IMR-90 (cell line): ENCODE measurements around the gene HACD4. TPM values are rescaled to one million over a fixed set of nuclear protein-coding genes. Genes with fewer than 3 reads are reported as not detected.

Experiments used
- ATAC-seq: fragments of 200-7000 bp; cut with Tn5 transposase; 2 replicates; pipeline ENCODE4 v1.9.1; 2020; ENCODE audit warnings: low read depth, mild to moderate bottlenecking, moderate library complexity
- BruUV-seq: library from RNA; stranded (reverse); fragments of 400-500 nt; replicated peaks from 2 replicates; lab custom pipeline; 2021; lab: Mats Ljungman, UMichigan
- CTCF ChIA-PET: fragments of 300-600 bp; formaldehyde crosslinking; extraction: SDS; loops from one replicate; lab custom pipeline; 2021; ENCODE audit warnings: antibody characterized with exemption; lab: Yijun Ruan, JAX
- POLR2A ChIA-PET: fragments of 300-600 bp; sonication (Branson Sonifier 250); formaldehyde crosslinking; loops from one replicate; lab custom pipeline; 2022; ENCODE audit warnings: antibody characterized with exemption; ENCODE audit not compliant: unreplicated experiment; lab: Charles Lee
- DNase-seq: peaks from one replicate; pipeline ENCODE4 v3.0.0; 2013
- H2AFZ ChIP-seq: replicated peaks from 2 replicates; pipeline ENCODE3; 2013; ENCODE audit warnings: low read length, mild to moderate bottlenecking; ENCODE audit not compliant: poor library complexity
- H2AK5ac ChIP-seq: 2 replicates; pipeline ENCODE4 v1.6.1; 2013; ENCODE audit warnings: low read depth, low read length, inconsistent platforms
- H2AK9ac ChIP-seq: replicated peaks from 2 replicates; pipeline ENCODE3; 2013; ENCODE audit warnings: mild to moderate bottlenecking, low read depth, low read length, moderate library complexity; ENCODE audit not compliant: poor library complexity
- H2BK120ac ChIP-seq: 2 replicates; pipeline ENCODE4 v1.6.1; 2013; ENCODE audit warnings: low read depth, low read length, inconsistent platforms
- H2BK15ac ChIP-seq: 3 replicates; pipeline ENCODE4 v1.6.1; 2013; ENCODE audit warnings: low read depth, low read length, inconsistent platforms
- H2BK20ac ChIP-seq: 2 replicates; pipeline ENCODE4 v1.6.1; 2013; ENCODE audit warnings: low read depth, mild to moderate bottlenecking, inconsistent platforms, low read length, moderate library complexity
- H2BK5ac ChIP-seq: 2 replicates; pipeline ENCODE4 v1.6.1; 2013; ENCODE audit warnings: mild to moderate bottlenecking, low read depth, low read length, inconsistent platforms; ENCODE audit not compliant: poor library complexity, severe bottlenecking
- H3K14ac ChIP-seq: replicated peaks from 2 replicates; pipeline ENCODE4 v1.6.1; 2013; ENCODE audit warnings: low read depth, low read length, inconsistent platforms
- H3K18ac ChIP-seq: 2 replicates; pipeline ENCODE4 v1.6.1; 2013; ENCODE audit warnings: low read depth, low read length, control low read depth
- H3K23ac ChIP-seq: 2 replicates; pipeline ENCODE4 v1.6.1; 2013; ENCODE audit warnings: low read depth, low read length, inconsistent platforms
- H3K27ac ChIP-seq: 2 replicates; pipeline ENCODE4 v1.5.1; 2013; ENCODE audit warnings: mild to moderate bottlenecking, control low read depth, low read length; ENCODE audit not compliant: insufficient read depth
- H3K27me3 ChIP-seq: 2 replicates; pipeline ENCODE4 v1.6.1; 2013; ENCODE audit warnings: low read length; ENCODE audit not compliant: control insufficient read depth, insufficient read depth
- H3K36me3 ChIP-seq: 2 replicates; pipeline ENCODE4 v1.6.1; 2013; ENCODE audit warnings: low read length, mixed read lengths; ENCODE audit not compliant: control insufficient read depth, insufficient read depth
- H3K4ac ChIP-seq: 2 replicates; pipeline ENCODE4 v1.6.1; 2013; ENCODE audit warnings: low read depth, low read length, inconsistent platforms
- H3K4me1 ChIP-seq: 2 replicates; pipeline ENCODE4 v1.6.1; 2013; ENCODE audit warnings: low read length, mixed read lengths; ENCODE audit not compliant: control insufficient read depth, insufficient read depth
- H3K4me2 ChIP-seq: 2 replicates; pipeline ENCODE4 v1.6.1; 2013; ENCODE audit warnings: low read depth, mild to moderate bottlenecking, control low read depth, low read length, moderate library complexity
- H3K4me3 ChIP-seq: 2 replicates; pipeline ENCODE4 v1.5.1; 2013; ENCODE audit warnings: low read depth, mild to moderate bottlenecking, control low read depth, low read length, moderate library complexity; ENCODE audit not compliant: insufficient read depth
- H3K56ac ChIP-seq: 2 replicates; pipeline ENCODE4 v1.6.1; 2013; ENCODE audit warnings: low read length, inconsistent platforms; ENCODE audit not compliant: insufficient read depth; ENCODE audit errors: extremely low read depth
- H3K79me1 ChIP-seq, 2 experiments: 2 replicates each; pipeline ENCODE4 v1.6.1; 2013; ENCODE audit warnings: low read length in 2 of 2, inconsistent platforms in 1 of 2, low read depth in 1 of 2
- H3K9ac ChIP-seq: 2 replicates; pipeline ENCODE4 v1.6.1; 2013; ENCODE audit warnings: low read depth, low read length, control low read depth
- H3K9me1 ChIP-seq: 2 replicates; pipeline ENCODE4 v1.6.1; 2013; ENCODE audit warnings: low read length, inconsistent platforms; ENCODE audit not compliant: insufficient read depth
- H3K9me3 ChIP-seq: 2 replicates; pipeline ENCODE4 v1.6.1; 2013; ENCODE audit warnings: low read length; ENCODE audit not compliant: control insufficient read depth, insufficient read depth
- H4K20me1 ChIP-seq: 2 replicates; pipeline ENCODE4 v1.6.1; 2013; ENCODE audit warnings: low read length, inconsistent platforms; ENCODE audit not compliant: insufficient read depth
- H4K5ac ChIP-seq: 2 replicates; pipeline ENCODE4 v1.6.1; 2013; ENCODE audit warnings: mild to moderate bottlenecking, low read depth, low read length, control low read depth
- H4K8ac ChIP-seq, 2 experiments: 2 replicates each; pipeline ENCODE4 v1.6.1; 2013; ENCODE audit warnings: low read depth in 2 of 2, low read length in 2 of 2, control low read depth in 1 of 2, inconsistent platforms in 1 of 2
- H4K91ac ChIP-seq: 2 replicates; pipeline ENCODE4 v1.6.1; 2013; ENCODE audit warnings: low read depth, low read length, inconsistent platforms; ENCODE audit not compliant: insufficient read depth
- RCOR1 ChIP-seq: IDR thresholded peaks from 2 replicates; pipeline ENCODE4 v1.6.1; 2012; ENCODE audit warnings: mild to moderate bottlenecking, low read length, improper control_type of control experiment; ENCODE audit not compliant: insufficient replicate concordance
- WGBS, 2 experiments: methylation state at CpG; one replicate each; pipeline versions ENCODE4 v1.1.5 to v1.1.7; 2013; ENCODE audit warnings: missing lambda C conversion rate in 2 of 2; ENCODE audit not compliant: insufficient read length in 1 of 2; ENCODE audit errors: extremely low coverage in 2 of 2; 5-methylcytosine and 5-hydroxymethylcytosine counted together
- dilution Hi-C: fragments of 300-500 bp; cut with HindIII; formaldehyde crosslinking; loops from one replicate; pipeline ENCODE4 v1.14.3; 2018; ENCODE audit warnings: low sequenced_read_pairs; ENCODE audit not compliant: unreplicated experiment
- in situ Hi-C: fragments of 300-500 bp; cut with MboI; formaldehyde crosslinking; loops from 3 replicates; pipeline ENCODE4 v1.14.3; 2019; ENCODE audit warnings: low sequenced_read_pairs, inconsistent platforms, mixed read lengths
- intact Hi-C: fragments of 100-400 bp; cut with micrococcal nuclease; formaldehyde crosslinking; loops from 2 replicates; pipeline ENCODE4 v1.10.0; 2022
- polyA plus RNA-seq, 3 experiments: library from polyadenylated mRNA; depleted of rRNA; stranded (reverse); fragments of >200 nt; gene quantifications; 2 replicates each; pipeline ENCODE4 v1.2.3, GENCODE V29; 2012; ENCODE audit warnings: low replicate concordance in 1 of 3
- total RNA-seq: library from RNA; depleted of rRNA; stranded (reverse); fragments of >200 nt; gene quantifications from 2 replicates; pipeline ENCODE4 v1.2.3, GENCODE V29; 2012

HACD4 gene
- total and polyA plus RNA-seq, 2 of the 4 experiments (the other 2 are of a cell fraction), result 1.9 to 2.2 TPM

DNA sequence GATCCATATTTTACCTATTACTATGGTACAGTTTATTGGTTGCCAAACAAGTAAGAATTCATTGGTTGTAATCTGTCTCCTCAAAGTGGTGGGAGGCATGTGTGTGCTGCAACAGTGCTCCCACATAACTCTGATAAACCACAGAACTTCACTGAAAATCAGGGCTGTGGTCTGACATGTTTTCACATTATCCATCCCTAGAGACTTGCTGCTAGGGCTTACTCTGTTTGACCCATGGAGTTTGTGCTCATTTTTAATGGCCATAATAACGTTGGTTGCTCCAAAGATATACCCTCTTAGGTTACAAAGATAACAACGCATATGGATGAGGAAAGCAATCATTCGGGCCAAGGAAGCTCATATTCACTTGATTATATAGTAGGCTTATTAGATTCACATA is 37.0 kb downstream of the HACD4 start:
- Histone ChIP-seq H3K4ac (no peak overlapping the region), H3K79me1 (no peaks in the 10 kb centered on the region; a peak in 1 of 4 replicates), H3K9me3 (no peaks in the 10 kb centered on the region), H2AFZ (no peak overlapping the region), H4K8ac (no peak overlapping the region), H4K20me1 (no peaks in the 10 kb centered on the region), H2BK15ac (no peak overlapping the region), H3K18ac (no peak overlapping the region), H3K23ac (no peak overlapping the region), H3K4me3 (no peak overlapping the region), H3K27ac (no peak overlapping the region), H4K5ac (no peak overlapping the region), H3K4me1 (no peaks in the 10 kb centered on the region), H2AK5ac (no peak overlapping the region), H2AK9ac (no peak overlapping the region), H3K9ac (no peak overlapping the region), H3K4me2 (no peak overlapping the region), H3K9me1 (0 out of 2 replicates have a peak, but pooled peaks cover 3% of the 10 kb centered on the region), H4K91ac (no peak overlapping the region), H2BK120ac (no peak overlapping the region), H3K36me3 (peaks cover 13% of the 10 kb centered on the region), H2BK20ac (no peak overlapping the region), H3K56ac (no peak overlapping the region), H2BK5ac (no peak overlapping the region), H3K27me3 (no peaks in the 10 kb centered on the region), H3K14ac (no peak overlapping the region)
- no CpG with 5 or more reads among the region's 3 CpGs for WGBS, 2 experiments
- DNase-seq (no peak), ATAC-seq (no peak)
- POLR2A ChIA-PET, result interaction anchor here (0.6 to 0.7 kb wide), 3 partner anchors 13 to 495 kb away, joined by 4 to 7 read pairs (median 7); no protein-coding TSS in a partner anchor
- intact Hi-C loops, result no loop called here
- no peak for TF ChIP-seq RCOR1
- in situ Hi-C loops, result no loop called here
- no TSS peak for BruUV-seq
- CTCF ChIA-PET, result no interaction called here
- dilution Hi-C loops, result no loop called here
